ENCODE measurements around the gene ARF1.

DNA sequence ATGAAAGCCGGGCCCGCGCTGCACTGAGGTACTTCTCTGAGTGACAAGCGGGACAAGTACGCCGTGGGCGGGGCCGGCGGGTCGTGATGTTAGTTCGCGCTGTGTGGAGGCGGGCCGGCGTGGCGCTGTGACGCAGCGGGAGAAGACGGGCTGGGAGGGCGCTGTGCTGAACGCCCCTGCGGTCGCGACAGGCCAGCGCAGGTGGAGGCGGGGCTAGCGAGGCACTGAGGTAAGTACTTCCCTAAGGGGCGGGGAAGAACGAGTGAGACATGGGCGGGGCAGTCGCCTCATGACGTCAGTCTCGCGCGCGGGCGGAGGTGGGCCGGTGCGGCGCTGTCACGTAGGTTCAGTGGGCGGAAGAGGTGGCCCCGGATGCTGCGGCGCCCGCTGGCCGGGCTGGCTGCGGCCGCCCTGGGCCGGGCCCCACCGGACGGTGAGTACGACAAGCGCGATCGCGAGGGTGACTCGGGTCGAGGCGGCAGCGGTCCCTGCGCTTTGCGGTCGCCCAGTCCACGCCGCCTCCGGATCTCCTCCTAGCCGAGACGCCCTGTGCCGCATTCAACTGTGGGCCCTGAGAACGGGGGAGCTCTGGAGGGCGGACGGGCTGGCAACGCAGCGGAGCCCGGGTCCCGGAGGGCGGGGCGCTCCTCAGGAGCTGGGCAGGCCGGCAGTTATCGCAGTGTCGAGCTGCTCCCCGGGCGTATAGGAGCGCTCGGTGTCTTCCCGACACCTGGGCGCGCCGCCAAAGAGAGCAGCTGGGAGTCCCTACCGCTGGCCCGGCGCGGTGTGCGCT, 57.6 kb downstream of the ARF1 start, which contains the start of gene GUK1:
- TF ChIP-seq, protein P1, sequence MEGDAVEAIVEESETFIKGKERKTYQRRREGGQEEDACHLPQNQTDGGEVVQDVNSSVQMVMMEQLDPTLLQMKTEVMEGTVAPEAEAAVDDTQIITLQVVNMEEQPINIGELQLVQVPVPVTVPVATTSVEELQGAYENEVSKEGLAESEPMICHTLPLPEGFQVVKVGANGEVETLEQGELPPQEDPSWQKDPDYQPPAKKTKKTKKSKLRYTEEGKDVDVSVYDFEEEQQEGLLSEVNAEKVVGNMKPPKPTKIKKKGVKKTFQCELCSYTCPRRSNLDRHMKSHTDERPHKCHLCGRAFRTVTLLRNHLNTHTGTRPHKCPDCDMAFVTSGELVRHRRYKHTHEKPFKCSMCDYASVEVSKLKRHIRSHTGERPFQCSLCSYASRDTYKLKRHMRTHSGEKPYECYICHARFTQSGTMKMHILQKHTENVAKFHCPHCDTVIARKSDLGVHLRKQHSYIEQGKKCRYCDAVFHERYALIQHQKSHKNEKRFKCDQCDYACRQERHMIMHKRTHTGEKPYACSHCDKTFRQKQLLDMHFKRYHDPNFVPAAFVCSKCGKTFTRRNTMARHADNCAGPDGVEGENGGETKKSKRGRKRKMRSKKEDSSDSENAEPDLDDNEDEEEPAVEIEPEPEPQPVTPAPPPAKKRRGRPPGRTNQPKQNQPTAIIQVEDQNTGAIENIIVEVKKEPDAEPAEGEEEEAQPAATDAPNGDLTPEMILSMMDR (IDR thresholded peaks at IDR 0.05; ENCODE audit: insufficient read depth, low read length, poor library complexity, severe bottlenecking), result no peak
- TF ChIP-seq EZH2phosphoT487 (conservative IDR thresholded peaks at IDR 0.05; ENCODE audit: low read length), result no peak

Measured in SU-DHL-6 (cell line).